ENCODE results near the gene ARGLU1.

ARGLU1 gene

DNA sequence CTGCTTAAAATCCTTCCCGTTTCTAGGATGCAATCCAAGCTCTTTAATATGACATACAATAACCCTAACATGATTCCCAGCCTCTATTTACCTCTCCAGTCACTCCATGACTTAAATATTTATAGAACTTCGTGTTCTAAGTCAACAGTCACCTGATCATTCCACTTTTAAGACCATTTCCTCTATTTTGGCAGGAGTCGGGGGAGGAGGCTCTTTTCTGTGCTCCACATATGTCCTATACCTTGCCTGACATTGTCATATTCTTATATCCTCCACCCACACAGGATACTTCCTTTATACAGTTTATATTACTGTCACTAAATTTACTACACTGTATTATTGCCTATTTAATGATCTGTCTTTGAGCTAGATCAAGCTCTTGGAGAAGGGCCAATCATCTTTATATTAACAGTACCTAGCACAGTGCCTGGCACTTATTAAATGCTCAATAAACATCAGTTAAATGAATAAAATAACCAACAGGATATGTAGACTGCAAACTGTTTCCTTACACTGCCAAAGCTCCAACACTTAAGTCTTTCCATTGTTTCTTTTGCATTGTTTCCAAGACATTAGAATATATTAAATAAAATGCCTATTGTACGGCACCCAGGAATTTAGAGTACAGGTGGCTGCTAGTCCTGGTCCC lies 2.7 kb downstream of the ARGLU1 start:
- no peaks in the 10 kb centered on the region for H3K9me3 ChIP-seq (ENCODE audit: insufficient read depth, low read length)
- no peak for TF ChIP-seq EZH2phosphoT487 (conservative IDR thresholded peaks at IDR 0.05; ENCODE audit: low read length)
- TF ChIP-seq, protein P1, sequence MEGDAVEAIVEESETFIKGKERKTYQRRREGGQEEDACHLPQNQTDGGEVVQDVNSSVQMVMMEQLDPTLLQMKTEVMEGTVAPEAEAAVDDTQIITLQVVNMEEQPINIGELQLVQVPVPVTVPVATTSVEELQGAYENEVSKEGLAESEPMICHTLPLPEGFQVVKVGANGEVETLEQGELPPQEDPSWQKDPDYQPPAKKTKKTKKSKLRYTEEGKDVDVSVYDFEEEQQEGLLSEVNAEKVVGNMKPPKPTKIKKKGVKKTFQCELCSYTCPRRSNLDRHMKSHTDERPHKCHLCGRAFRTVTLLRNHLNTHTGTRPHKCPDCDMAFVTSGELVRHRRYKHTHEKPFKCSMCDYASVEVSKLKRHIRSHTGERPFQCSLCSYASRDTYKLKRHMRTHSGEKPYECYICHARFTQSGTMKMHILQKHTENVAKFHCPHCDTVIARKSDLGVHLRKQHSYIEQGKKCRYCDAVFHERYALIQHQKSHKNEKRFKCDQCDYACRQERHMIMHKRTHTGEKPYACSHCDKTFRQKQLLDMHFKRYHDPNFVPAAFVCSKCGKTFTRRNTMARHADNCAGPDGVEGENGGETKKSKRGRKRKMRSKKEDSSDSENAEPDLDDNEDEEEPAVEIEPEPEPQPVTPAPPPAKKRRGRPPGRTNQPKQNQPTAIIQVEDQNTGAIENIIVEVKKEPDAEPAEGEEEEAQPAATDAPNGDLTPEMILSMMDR (IDR thresholded peaks at IDR 0.05; ENCODE audit: insufficient read depth, low read length, poor library complexity, severe bottlenecking), result no peak
- peak overlapping the region; percentile 99 for H3K9ac ChIP-seq (ENCODE audit: low read length)
- no peaks in the 10 kb centered on the region for H3K9me2 ChIP-seq (replicated peaks; ENCODE audit: insufficient read depth, low read length)
- no peaks in the 10 kb centered on the region for H3K27me3 ChIP-seq (ENCODE audit: low read length)
- no peak overlapping the region for H2AFZ ChIP-seq (ENCODE audit: low read depth, low read length, severe bottlenecking)
- H3K4me2 ChIP-seq (ENCODE audit: low read depth, low read length, poor library complexity, severe bottlenecking), result peak overlapping the region; percentile 93
- H4K20me1 ChIP-seq (ENCODE audit: low read depth, low read length), result peaks cover 63% of the 10 kb centered on the region
- peak overlapping the region; percentile 98 for H3K4me3 ChIP-seq (ENCODE audit: insufficient read depth, low read length, poor library complexity, severe bottlenecking)
- H3K36me3 ChIP-seq (ENCODE audit: low read length), result 0 out of 2 replicates have a peak, but pooled peaks cover 1% of the 10 kb centered on the region
- H3K27ac ChIP-seq (ENCODE audit: low read depth, low read length), result no peak overlapping the region
- no peaks in the 10 kb centered on the region for H3F3A ChIP-seq (ENCODE audit: insufficient read depth)
- peaks cover 80% of the 10 kb centered on the region for H3K79me2 ChIP-seq (ENCODE audit: insufficient read depth, low read length)

DNA sequence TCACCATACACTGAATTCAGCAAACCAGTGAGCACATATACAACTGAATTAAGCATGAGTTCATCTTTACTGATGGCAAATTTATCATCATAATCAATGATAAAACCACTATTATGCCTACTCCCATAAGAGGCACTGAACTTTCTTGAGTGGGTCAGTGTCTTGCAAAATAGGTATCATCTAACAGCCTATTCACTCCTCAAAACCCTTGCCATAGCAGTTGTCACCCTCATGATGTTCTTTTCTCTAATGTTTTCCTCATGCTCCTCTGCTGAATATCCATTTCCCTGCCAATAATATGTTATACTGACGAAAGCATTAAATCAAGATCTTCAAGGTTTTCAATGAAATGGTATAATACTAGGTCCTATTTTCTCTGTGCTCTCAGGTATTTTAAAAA lies 5.6 kb downstream of the ARGLU1 start:
- no peak for TF ChIP-seq EZH2phosphoT487 (conservative IDR thresholded peaks at IDR 0.05; ENCODE audit: low read length)
- TF ChIP-seq, protein P1 (IDR thresholded peaks at IDR 0.05; ENCODE audit: insufficient read depth, low read length, poor library complexity, severe bottlenecking), result no peak
- no peak overlapping the region for H3K4me3 ChIP-seq (ENCODE audit: insufficient read depth, low read length, poor library complexity, severe bottlenecking)
- peaks cover 93% of the 10 kb centered on the region for H4K20me1 ChIP-seq (ENCODE audit: low read depth, low read length)
- peaks cover 27% of the 10 kb centered on the region for H3K36me3 ChIP-seq (ENCODE audit: low read length)
- peaks cover 100% of the 10 kb centered on the region for H3K79me2 ChIP-seq (ENCODE audit: insufficient read depth, low read length)
- H3K9me2 ChIP-seq (replicated peaks; ENCODE audit: insufficient read depth, low read length), result no peaks in the 10 kb centered on the region
- peak overlapping the region; percentile 31 for H3K4me2 ChIP-seq (ENCODE audit: low read depth, low read length, poor library complexity, severe bottlenecking)
- no peak overlapping the region for H2AFZ ChIP-seq (ENCODE audit: low read depth, low read length, severe bottlenecking)
- no peaks in the 10 kb centered on the region for H3K27me3 ChIP-seq (ENCODE audit: low read length)
- no peak overlapping the region for H3K9ac ChIP-seq (ENCODE audit: low read length)
- H3K27ac ChIP-seq (ENCODE audit: low read depth, low read length), result no peak overlapping the region
- peaks cover 6% of the 10 kb centered on the region; the same call in 1 of the 2 replicates for H3F3A ChIP-seq (ENCODE audit: insufficient read depth)
- no peaks in the 10 kb centered on the region for H3K9me3 ChIP-seq (ENCODE audit: insufficient read depth, low read length)

DNA sequence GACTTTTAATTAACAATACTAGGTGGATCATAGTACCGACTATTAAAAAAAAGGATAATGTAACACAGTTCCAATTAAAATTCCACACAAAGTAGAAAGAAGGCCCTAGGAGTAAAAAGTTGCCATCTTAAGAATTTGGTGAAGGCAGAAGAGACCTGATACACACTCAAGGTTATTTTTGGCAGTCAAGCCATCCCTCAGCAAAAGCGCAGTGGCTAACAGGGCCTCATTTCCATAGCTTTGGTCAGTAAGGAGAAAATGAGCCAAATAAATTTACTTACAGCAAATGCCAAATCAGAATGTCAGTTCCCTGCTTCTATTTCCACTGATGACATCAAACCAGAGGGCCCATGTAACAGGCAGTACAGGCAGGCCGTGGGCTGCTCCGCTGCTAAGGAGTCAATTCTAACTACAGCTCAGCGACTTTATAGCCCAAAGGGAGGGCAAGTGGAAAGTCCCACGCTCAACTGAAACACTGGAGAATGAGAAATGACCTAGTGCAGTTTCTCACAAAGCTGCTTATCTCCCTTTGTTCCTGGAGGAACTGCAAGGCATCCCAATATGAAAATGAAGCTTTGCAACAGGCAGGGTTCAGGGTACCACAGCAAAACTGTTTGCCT lies 6.3 kb downstream of the ARGLU1 start:
- peak overlapping the region; percentile 31 for H3K4me2 ChIP-seq (ENCODE audit: low read depth, low read length, poor library complexity, severe bottlenecking)
- no peak overlapping the region for H3K9ac ChIP-seq (ENCODE audit: low read length)

More for the DNA sequence above, 6.3 kb downstream of the ARGLU1 start:
- Histone ChIP-seq H3K27ac (ENCODE audit: low read depth, low read length) (no peak overlapping the region), H3K9me2 (replicated peaks; ENCODE audit: insufficient read depth, low read length) (no peaks in the 10 kb centered on the region), H4K20me1 (ENCODE audit: low read depth, low read length) (peaks cover 94% of the 10 kb centered on the region), H3K79me2 (ENCODE audit: insufficient read depth, low read length) (peaks cover 99% of the 10 kb centered on the region), H3K9me3 (ENCODE audit: insufficient read depth, low read length) (no peaks in the 10 kb centered on the region), H3K27me3 (ENCODE audit: low read length) (no peaks in the 10 kb centered on the region), H3K4me3 (ENCODE audit: insufficient read depth, low read length, poor library complexity, severe bottlenecking) (no peak overlapping the region), H3F3A (ENCODE audit: insufficient read depth) (peaks cover 6% of the 10 kb centered on the region; the same call in 1 of the 2 replicates), H2AFZ (ENCODE audit: low read depth, low read length, severe bottlenecking) (no peak overlapping the region), H3K36me3 (ENCODE audit: low read length) (peaks cover 32% of the 10 kb centered on the region)
- no peak for TF ChIP-seq EZH2phosphoT487 (conservative IDR thresholded peaks at IDR 0.05; ENCODE audit: low read length)
- TF ChIP-seq, protein P1 (IDR thresholded peaks at IDR 0.05; ENCODE audit: insufficient read depth, low read length, poor library complexity, severe bottlenecking), result no peak
